ENCODE measurements around the gene FMNL3.

- TF ChIP-seq CTCF (IDR thresholded peaks at IDR 0.05; ENCODE audit: insufficient read depth, low read depth, low read length), result no peak
- TF ChIP-seq EZH2 (IDR thresholded peaks at IDR 0.05; ENCODE audit: insufficient read depth, low read length), result no peak
Observed at GRCh38 chr12:49664167-49664566, 43.0 kb downstream of the FMNL3 start.

Measured in astrocyte (in vitro differentiated cells and primary cell).